ENCODE data around the gene STXBP2. TPM values are rescaled to one million over a fixed set of nuclear protein-coding genes. Genes with fewer than 3 reads are reported as not detected.

Gene STXBP2
- polyA plus RNA-seq, 10 donors: 2.1 to 7.9 (median 6.0) TPM

DNA sequence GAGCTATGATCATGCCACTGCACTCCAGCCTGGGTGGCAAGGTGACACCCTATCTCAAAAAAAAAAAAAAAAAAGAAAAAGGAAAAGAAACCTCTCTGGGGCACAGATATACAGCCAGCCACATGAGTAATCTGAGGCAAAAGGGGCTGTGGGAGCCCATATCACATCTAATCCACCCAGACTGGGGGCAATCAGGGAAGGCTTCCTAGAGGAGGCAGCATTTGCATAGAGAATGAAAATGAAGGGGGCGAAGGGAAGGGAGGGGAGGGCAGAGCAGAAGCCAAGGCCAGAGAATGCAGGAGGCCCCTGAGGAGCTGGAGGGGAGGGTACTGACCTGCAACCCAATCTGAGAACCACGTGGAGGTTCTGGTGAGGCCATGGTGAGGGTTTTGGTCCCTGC is 13.2 kb downstream of the STXBP2 start:
- no peak for DNase-seq

DNA sequence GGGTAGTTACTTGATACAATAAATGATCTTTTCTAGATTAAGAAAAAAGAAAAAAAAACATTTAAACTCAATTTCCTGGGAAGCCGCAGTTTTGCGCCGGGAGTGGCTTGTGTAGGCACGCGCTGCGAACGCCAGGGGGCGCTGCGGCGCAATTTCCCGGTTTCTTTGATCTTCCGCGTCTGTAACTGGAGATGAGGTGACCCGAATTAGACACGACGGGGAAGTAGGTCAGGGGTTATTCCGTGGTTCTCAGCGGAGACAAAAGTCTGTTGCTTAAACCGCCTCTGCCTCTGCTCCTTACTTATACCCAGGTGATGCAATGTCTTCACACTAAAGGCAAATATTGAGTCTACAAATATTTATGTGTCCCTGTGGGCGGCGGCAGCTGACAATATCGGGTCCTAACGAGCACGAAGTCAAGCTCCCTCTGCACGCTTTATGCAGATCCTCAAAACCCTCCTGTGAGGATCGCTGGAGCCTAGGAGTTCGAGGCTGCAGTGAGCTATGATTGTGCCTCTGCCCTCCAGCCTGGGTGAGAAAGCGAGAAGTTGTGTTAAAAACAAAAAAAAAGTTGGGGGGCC is 15.2 kb downstream of the STXBP2 start:
- peak; percentile 70 to 87 (median 85) for DNase-seq

DNA sequence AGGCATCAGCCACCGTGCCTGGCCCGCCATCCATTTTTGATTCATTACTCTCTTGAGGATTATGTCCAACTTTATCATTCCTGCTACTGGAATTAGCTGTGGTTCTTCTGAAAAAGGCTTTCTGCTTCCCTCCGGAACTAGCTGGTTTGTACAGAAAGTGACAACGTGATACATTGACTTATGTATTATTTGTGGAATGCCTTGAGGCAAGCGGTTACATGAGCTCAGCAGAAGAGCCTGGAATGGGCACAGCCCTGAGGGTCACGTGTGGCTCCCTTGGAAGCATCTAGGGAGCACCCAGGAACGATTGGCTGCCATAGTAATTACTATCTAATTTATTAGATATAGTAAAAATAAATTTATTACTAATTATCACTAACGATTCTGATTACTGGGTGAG is 17.5 kb downstream of the STXBP2 start:
- no peak for DNase-seq

DNA sequence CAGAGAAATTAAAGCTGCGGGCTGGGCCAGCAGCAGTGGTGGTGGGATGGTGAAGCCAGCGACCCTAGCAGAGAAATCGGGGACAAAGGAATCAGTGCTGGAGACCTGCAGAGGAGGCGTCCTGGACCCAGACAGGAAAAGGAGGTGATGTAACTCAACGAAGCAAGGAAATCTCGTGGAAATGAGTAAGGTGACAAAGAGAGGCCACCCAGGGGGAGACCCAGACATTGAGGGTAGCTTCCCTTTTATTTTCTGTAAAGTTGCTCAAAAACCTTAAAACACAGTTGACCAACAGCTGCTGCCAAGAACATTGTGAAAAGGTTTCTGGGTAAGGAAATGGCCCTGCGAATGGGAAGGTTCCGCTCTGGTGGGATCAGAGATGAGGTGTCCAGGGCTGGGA is 18.7 kb downstream of the STXBP2 start:
- DNase-seq: no peak

DNA sequence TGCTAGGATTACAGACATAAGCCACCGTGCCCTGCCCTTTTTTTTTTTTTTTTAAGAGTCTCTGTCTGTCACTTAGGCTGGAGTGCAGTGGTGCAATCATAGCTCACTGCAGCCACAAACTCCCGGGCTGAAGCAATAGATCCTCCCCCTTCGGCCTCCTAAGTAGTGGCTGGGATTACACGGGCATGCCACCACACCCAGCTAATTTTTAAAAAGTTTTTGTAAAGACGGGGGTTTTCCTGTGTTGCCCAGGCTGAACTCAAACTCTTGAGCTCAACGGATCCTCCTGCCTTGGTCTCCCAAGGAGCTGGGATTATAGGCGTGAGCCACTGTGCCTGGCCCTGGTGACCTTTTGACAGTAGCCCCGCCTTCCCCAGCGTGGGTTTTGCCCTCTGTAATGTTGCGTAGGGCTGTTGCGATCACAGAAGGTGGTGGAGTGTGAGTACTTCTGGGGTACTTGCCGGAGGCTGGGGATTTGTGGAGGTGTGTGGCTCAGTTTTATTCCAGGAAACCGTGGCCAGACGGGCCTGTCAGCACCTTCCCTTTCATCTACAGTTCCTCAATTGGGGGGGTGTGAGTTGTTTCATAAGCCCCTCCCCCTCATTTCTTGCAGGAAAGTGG is 20.3 kb downstream of the STXBP2 start:
- no peak for DNase-seq

DNA sequence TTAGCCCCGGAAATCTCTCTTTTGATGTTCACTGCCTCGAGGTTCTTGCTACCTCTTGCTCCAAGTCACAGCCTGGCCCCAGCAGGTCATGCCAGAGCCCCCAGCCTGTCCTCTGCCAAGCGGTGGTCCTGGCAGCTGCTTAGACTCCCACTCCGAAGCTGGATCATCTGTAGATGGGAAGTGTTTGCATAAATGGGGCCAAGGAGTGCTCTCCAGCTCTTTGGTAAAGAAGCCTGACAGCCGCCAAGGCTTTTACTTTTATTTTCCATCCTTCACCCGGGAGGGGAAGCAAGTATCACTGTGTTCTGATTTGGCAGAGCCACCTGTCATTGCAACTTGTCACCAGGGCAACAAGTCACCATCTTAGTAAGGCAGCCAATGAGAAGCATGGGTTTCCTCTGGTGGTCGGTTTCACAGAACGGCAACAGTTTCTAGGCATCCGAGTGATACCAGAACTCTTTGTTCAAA is 21.3 kb downstream of the STXBP2 start:
- DNase-seq: no peak

- DNase-seq: no peak
These were observed 25.0 kb downstream of the STXBP2 start for GRCh38 chr19:7661744-7662538.

DNA sequence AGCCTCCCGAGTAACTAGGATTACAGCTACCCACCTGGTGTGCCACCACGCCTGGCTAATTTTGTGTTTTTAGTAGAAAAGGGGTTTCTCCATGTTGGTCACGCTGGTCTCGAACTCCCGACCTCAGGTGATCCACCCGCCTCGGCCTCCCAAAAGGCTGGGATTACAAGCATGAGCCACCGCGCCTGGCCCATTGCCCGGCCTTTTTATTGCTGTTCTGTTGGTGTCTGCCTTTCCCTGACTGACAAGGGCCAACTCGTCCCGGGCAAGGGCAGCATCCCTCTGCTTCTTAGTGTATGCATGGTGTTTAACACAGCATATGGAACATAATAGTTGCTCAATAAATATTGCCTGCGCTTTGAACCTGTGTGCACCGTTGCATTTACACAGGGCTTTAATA is 25.7 kb downstream of the STXBP2 start:
- no peak for DNase-seq

GRCh38 chr19:7663706-7664105 is 26.8 kb downstream of the STXBP2 start:
- no peak for DNase-seq

DNA sequence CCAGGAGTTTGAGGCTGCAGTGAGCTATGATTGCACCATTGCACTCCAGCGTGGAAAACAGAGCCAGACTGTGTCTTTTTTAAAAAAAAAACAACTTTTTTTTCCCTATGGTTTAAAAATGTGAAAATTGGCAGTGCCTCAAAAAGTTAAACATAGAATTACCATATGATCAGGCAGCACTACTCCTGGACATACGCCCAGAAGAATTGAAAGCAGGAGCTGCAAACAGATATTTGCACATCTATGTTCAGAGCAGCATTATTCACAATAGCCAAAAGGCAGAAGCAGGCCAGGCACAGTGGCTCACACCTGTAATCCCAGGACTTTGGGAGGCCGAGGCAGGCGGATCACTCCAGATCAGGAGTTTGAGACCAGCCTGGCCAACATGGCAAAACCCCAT is 28.2 kb downstream of the STXBP2 start:
- DNase-seq: peak; percentile 69 to 89 (median 80)

DNA sequence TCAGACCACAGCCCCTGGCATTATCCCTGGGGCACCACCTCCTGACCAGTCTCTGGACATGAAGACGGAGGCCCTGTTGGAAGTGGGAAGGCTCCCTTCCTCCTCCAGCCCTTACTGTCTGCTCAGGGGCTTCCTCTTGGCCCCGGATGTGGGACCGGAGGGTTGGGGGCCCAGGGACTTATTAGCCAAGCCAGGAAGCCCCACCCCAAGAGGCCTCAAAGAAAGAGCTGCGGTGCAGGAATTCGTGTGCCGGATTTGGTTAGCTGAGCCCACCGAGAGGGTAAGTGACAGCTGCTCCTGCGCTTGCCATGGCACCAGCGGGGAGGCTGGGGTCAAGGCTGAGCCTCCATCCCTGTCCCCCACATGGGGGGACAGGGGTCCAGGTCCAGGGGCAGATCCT is 31.9 kb downstream of the STXBP2 start, which contains the start of gene RETN:
RETN (plus strand) TSS at position 208 of the 400 bp plus-strand sequence. CDS start 278 bp downstream, outside the sequence.
- DNase-seq: no peak

- no peak for DNase-seq
These were observed 32.7 kb downstream of the STXBP2 start for GRCh38 chr19:7669641-7670040.

DNA sequence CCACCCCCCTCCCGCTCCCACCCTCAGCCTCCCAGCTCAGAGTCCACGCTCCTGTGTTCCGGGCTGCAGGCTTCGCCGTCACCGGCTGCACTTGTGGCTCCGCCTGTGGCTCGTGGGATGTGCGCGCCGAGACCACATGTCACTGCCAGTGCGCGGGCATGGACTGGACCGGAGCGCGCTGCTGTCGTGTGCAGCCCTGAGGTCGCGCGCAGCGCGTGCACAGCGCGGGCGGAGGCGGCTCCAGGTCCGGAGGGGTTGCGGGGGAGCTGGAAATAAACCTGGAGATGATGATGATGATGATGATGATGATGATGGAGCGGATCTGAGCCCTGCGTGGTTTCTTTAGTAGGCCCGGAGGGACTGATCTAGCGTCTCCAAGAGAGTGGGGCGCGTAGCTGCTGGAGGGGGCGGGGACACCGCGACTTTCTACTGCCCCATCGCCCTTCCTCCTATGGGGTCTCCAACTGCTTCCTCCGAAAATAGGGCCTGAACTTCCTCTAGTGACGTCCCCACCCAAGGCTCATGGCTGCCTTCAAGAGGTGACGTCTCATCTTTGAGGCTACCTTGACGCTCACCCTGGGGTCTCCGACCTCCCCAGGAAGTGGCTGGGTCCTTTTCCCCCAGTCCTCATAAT is 33.4 kb downstream of the STXBP2 start:
- peak in 2 of 3 donors; percentile 39 to 41 for DNase-seq

- no peak for DNase-seq
These were observed 33.9 kb downstream of the STXBP2 start for GRCh38 chr19:7670790-7671189.

DNA sequence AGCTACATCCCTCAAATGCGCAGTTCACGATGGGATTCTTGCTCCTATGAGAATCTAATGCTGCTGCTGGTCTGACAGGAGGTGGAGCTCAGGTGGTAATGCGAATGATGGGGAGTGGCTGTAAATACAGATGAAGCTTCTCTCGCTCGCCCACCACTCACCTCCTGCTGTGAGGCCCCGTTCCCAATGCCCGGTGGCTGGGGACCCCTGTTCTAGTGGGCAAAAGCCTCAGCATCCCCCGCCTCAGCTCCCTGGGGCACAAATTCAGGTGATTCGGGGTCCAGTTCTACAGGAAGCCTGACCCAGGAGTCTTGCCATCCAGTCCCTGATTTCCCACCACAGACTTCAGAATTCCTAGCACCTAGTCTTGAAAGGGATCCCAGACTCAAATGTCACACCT is 35.6 kb downstream of the STXBP2 start:
- DNase-seq: no peak

GRCh38 chr19:7674010-7675005 is 37.4 kb downstream of the STXBP2 start:
- DNase-seq: peak in 2 of 3 donors; percentile 40 to 67

DNA sequence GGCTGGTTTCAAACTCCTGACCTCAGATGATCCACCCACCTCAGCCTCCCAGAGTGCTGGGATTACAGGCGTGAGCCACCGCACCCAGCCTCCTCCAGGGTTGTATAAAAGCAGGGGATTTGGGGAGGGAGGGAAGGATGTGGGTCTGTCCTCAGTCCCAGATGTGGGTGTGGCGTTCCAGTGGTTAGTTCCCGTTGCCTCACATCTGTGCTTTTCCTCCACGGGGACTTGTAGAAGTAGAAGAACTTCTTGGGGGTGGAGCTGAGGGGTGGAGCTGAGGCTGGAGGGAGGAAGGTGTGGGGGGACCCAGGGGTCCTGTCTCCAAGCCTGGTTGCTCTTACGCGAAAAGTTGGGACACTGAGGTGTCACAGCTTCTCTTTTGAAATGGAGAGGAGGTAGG is 39.5 kb downstream of the STXBP2 start:
- no peak for DNase-seq

GRCh38 chr19:7676854-7677253 is 39.9 kb downstream of the STXBP2 start, which contains the start of gene MCEMP1:
Gene MCEMP1, plus strand, starts transcription at chr19:7677090. Its CDS starts 31 bp downstream, at chr19:7677121.
- no peak for DNase-seq

GRCh38 chr19:7677669-7678311 is 40.9 kb downstream of the STXBP2 start:
- no peak for DNase-seq

GRCh38 chr19:7678971-7679751 is 42.3 kb downstream of the STXBP2 start:
- DNase-seq: no peak

All from muscle of back (tissue), 11 donors.